GM10266 (cell line): ENCODE results near the gene USF1.
A peak's percentile ranks its signal among the peaks of the same experiment; 100 is the strongest.
"Not testable (repeated sequence)": the region's sequence is repeated elsewhere in the genome, so short reads cannot be mapped to it uniquely, and the experiment has no call there.

ENCODE experiments used
- DNase-seq: peaks from one replicate; pipeline ENCODE4 v3.0.0; 2012; ENCODE audit errors: extremely low spot score
- CTCF ChIP-seq: IDR thresholded peaks from 2 replicates; pipeline ENCODE4 v1.5.1; 2012; ENCODE audit warnings: mild to moderate bottlenecking, low read depth; ENCODE audit not compliant: control insufficient read depth, insufficient read depth; ENCODE audit errors: missing control alignments

The USF1 gene

GRCh38 chr1:161070761-161071160 lies 25.0 kb upstream of the USF1 start:
- no peak for DNase-seq
- no peak for TF ChIP-seq CTCF

DNA sequence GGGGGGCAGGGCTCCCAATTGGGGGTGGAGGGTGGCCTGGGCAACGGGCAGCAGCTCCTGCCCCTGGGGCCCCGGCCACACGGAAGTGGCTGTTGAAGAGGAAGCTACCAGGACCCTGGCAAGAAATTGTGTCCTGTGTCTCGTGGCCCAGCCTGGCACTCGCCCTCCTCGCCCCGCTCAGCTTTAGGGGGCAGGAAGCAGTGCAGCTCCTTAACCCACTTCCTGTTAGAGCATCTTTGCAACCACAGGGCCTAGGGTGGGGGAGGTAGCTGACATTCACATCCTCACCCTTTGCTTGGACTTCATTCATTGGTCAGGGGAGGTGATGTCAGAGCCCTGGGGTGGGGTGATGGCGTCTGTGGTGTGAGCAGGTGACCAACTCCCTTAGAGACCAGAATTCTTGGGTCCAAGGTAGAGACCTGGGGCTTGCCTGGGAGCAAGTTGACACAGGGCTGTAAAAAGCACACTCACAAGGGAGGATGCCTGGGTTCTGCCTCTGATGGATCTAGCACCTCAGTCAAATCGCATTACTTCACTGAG lies 24.0 kb upstream of the USF1 start, which contains the start of gene ARHGAP30:
ARHGAP30 (minus strand) TSS at position 161 of the 540 bp plus-strand sequence. CDS start 267 bp downstream, outside the sequence.
- DNase-seq: peak; percentile 96
- no peak for TF ChIP-seq CTCF

DNA sequence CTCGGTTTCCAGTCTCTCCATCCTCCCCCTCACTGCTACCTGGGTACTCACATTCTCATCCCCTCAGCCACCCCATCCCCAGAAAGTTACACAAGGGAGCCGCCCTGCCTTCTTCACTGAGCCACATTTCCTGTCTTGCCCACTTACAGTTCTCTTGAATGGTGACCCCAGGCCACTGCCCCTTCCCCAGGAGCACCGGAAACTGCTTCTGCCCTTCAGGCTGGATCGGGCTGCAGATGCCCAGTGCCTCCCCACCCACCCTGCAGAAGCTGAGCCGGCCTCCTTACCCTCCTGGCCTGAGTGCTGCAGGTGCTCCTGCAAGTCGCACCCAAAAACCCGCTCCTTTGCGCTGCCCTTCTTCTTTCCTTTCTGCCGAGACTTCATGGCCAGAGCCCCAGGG lies 23.5 kb upstream of the USF1 start:
- DNase-seq: no peak

DNA sequence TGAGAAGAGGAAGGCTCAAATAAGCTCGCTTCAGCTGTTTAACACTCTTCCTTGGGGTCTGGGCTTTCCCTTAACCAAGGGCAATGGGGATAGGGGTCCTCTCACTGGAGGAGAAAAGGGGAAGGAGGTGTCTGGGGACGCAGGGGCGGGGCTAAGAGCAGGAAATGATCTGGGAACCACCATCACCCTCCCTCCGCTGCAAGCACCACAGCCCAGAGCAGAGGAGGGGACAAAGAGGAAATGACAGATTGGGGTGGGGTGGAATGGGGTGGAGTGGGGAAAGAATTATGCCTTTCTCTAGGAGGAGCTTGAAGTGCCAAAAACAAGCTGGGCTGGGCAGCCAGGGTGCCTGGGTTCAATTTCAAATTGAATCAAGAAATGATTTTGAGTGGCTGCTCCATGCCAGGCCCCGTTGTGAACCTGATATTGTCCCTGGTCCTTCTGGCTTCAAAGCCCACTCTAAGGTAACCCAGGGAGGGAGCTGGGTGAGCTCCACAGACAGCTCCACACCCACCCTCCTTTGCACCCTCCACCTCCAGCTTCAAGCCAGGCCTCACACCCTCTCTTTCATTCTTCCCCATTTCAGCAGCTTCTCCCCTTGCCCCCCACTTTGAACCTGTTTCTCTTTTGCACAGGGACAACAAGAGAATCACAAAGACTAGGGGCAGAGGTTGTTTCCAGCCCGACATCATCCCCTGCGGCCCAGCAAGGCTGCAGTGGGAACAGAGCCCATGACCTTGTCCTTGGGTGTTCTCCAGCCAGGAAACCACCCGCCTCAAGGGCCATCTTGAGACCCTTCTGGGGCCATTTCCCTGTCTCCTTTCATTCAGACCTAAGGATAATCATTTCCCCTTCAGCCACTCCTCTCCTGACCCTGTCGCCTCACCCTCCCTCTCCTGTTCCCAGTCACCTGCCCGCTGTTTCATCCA lies 22.8 kb upstream of the USF1 start:
- no peak for TF ChIP-seq CTCF
- peak; percentile 86 for DNase-seq

More for the DNA sequence above, 23.5 kb upstream of the USF1 start:
- TF ChIP-seq CTCF: no peak

DNA sequence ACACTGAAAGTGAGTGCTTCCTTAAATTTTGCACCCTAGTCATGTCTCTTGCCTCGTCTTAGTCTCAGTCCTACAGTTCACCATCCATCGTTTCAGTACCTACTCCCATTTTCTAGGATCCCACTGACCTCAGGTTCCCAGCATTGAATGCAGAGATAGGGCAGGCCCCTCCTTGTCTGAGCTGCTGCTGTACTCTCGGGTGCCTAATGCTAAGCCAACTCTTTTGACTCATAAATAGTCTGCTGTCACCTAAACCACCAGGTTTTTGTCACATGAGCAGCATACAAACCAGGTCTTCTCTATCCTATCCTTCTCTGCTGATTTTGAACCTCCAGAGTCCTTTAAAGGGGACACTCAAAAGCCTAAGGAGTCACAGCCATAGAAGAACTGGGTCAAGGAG lies 20.9 kb upstream of the USF1 start:
- no peak for TF ChIP-seq CTCF

DNA sequence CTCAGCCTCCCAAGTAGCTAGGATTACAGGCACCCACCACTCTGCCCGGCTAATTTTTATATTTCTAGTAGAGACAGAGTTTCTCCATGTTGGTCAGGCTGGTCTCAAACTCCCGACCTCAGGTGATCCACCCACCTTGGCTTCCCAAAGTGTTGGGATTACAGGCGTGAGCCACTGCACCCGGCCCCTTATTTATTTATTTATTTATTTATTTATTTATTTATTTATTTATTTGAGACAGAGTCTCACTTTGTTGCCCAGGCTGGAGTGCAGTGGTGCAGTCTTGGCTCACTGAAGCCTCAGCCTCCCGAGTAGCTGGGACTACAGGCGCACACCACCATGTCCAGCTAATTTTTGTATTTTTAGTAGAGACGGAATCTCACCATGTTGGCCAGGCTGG lies 19.9 kb upstream of the USF1 start:
- DNase-seq: not testable (repeated sequence)

More for the DNA sequence above, 20.9 kb upstream of the USF1 start:
- DNase-seq: no peak

- DNase-seq: not testable (repeated sequence)
These were observed 18.2 kb upstream of the USF1 start for GRCh38 chr1:161063936-161064335.

DNA sequence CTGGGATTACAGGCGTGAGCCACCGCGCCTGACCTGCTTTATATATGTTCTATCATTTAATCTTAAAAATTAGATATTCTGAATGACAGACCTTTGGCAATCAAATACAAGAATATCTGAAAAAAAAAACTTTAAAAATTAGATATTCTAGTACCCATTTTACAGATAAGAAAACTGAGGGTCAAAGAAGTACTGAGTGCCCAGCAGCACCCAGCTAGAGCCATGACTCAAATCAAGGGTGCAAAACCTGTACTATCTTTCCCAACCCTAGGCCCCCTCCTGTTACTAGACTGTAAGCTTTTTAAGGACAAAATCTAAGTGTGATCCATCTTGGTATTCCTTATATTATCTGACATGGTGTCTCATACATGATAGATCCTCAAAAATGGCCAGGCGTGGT lies 15.6 kb upstream of the USF1 start:
- DNase-seq: no peak
- TF ChIP-seq CTCF: no peak
